Left renal cortex interstitium (tissue), 4 donors: ENCODE data around the gene NCR3LG1. TPM values are rescaled to one million over a fixed set of nuclear protein-coding genes. Genes with fewer than 3 reads are reported as not detected.

Experiments
- DNase-seq, 4 donors: peaks; one replicate each; pipeline ENCODE4 v3.0.0-alpha.2; 2013; ENCODE audit warnings: low read depth in 4 of 4, low spot score in 2 of 4, missing footprints in 1 of 4
- polyA plus RNA-seq, 4 donors: library from polyadenylated mRNA; unstranded; fragments of 120-200 nt; gene quantifications; one replicate each; pipeline ENCODE4 v1.2.1, GENCODE V29; 2013; ENCODE audit not compliant: insufficient read length in 4 of 4

Gene NCR3LG1
- polyA plus RNA-seq, 4 donors, result 1.1 to 2.0 (median 1.5) TPM

GRCh38 chr11:17369684-17370243 is 18.2 kb downstream of the NCR3LG1 start:
- no peak for DNase-seq

GRCh38 chr11:17371614-17372013 is 20.0 kb downstream of the NCR3LG1 start:
- no peak for DNase-seq

GRCh38 chr11:17375547-17375946 is 23.9 kb downstream of the NCR3LG1 start:
- DNase-seq, result no peak

GRCh38 chr11:17376493-17376892 is 24.9 kb downstream of the NCR3LG1 start:
- no peak for DNase-seq

GRCh38 chr11:17378655-17379054 is 27.1 kb downstream of the NCR3LG1 start:
- DNase-seq, result no peak

- no peak for DNase-seq
These were observed 28.0 kb downstream of the NCR3LG1 start for GRCh38 chr11:17379383-17380180.

GRCh38 chr11:17381156-17381555 is 29.6 kb downstream of the NCR3LG1 start:
- DNase-seq, result no peak

GRCh38 chr11:17382046-17382728 is 30.6 kb downstream of the NCR3LG1 start:
- DNase-seq, result no peak

GRCh38 chr11:17383461-17383860 is 31.9 kb downstream of the NCR3LG1 start:
- no peak for DNase-seq

GRCh38 chr11:17384002-17384511 is 32.5 kb downstream of the NCR3LG1 start:
- peak; percentile 48 to 84 (median 54) for DNase-seq

GRCh38 chr11:17385492-17385891 is 33.9 kb downstream of the NCR3LG1 start:
- no peak for DNase-seq

GRCh38 chr11:17385926-17386325 is 34.3 kb downstream of the NCR3LG1 start:
- DNase-seq, result no peak

GRCh38 chr11:17386331-17387084 is 34.9 kb downstream of the NCR3LG1 start:
- no peak for DNase-seq

- no peak for DNase-seq
These were observed 35.7 kb downstream of the NCR3LG1 start for GRCh38 chr11:17387254-17387653.

GRCh38 chr11:17387811-17388210 is 36.2 kb downstream of the NCR3LG1 start:
- DNase-seq, result no peak

GRCh38 chr11:17388609-17389210 is 37.1 kb downstream of the NCR3LG1 start, which contains the start of gene KCNJ11:
KCNJ11 (minus strand) TSS chr11:17388659; CDS start chr11:17388091, 568 bp downstream.
- no peak for DNase-seq

GRCh38 chr11:17389211-17389956 is 37.8 kb downstream of the NCR3LG1 start:
- peak; percentile 57 to 67 (median 62) for DNase-seq

GRCh38 chr11:17389957-17390649 is 38.5 kb downstream of the NCR3LG1 start:
- no peak for DNase-seq
